Body of pancreas (tissue), 4 donors: ENCODE results near the gene GUCA1A.

Experiments used
- POLR2A ChIP-seq, 3 donors: fragments of 450-650 bp; IDR thresholded peaks; one replicate each; pipeline ENCODE4 v1.6.1; 2016; ENCODE audit warnings: antibody characterized with exemption in 3 of 3, mild to moderate bottlenecking in 2 of 3
- TF ChIP-seq, protein P1 (sequence below), 7 experiments: fragments of 450-650 bp in 4 of 7; fragments of 200-600 bp in 3 of 7; sonication (generic) in 3 of 7; IDR thresholded peaks; one replicate each; pipeline ENCODE4 v1.5.1; 2016 to 2019; ENCODE audit warnings: antibody characterized with exemption in 7 of 7

DNA sequence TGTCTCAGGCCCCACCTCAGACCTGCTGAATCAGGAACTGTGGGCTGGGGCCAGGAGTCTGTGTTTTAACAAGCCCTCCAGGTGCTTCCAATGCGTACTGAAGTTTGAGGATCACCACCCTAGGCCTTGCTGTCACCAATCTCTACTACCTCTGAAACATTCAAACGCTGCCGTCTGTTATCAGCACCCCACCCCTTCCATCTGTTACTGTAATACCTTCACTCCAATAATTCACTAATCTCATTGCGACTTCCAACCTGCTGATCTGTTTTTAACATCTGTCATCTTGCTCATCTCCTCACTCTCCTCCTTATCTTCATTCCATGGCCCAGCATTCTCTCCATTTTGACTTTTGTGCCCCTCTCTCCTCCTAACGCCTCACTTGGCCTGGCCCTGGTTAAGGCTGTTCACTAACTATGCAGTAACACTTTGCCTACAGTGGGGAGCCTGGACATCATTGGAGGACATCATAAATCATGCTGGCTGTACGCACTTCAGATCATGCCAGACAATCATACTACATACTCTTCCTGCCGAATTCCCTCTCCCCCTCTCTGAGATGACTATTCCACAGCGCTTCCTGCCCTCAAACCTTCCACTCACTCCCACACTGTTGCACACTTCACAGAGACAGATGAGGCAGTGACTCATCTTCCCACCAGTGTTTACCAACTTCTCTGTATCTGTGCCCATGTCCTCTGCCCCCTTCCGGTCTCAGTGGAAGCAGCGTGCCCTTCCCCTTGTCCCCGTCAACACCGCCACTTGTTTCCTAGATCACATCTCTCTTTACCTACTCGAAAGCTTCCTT lies 24.6 kb downstream of the GUCA1A start:
- TF ChIP-seq, protein P1, sequence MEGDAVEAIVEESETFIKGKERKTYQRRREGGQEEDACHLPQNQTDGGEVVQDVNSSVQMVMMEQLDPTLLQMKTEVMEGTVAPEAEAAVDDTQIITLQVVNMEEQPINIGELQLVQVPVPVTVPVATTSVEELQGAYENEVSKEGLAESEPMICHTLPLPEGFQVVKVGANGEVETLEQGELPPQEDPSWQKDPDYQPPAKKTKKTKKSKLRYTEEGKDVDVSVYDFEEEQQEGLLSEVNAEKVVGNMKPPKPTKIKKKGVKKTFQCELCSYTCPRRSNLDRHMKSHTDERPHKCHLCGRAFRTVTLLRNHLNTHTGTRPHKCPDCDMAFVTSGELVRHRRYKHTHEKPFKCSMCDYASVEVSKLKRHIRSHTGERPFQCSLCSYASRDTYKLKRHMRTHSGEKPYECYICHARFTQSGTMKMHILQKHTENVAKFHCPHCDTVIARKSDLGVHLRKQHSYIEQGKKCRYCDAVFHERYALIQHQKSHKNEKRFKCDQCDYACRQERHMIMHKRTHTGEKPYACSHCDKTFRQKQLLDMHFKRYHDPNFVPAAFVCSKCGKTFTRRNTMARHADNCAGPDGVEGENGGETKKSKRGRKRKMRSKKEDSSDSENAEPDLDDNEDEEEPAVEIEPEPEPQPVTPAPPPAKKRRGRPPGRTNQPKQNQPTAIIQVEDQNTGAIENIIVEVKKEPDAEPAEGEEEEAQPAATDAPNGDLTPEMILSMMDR (IDR thresholded peaks at IDR 0.05): no peak
- no peak for TF ChIP-seq POLR2A (IDR thresholded peaks at IDR 0.05)
